WI38 (cell line): ENCODE measurements around the gene PSEN1.

Experiments used
- H3K4me3 ChIP-seq: 2 replicates; pipeline ENCODE4 v1.5.1; 2011; ENCODE audit warnings: low read depth, mild to moderate bottlenecking, control low read depth, low read length
- TF ChIP-seq, protein P1 (sequence below): IDR thresholded peaks from 2 replicates; pipeline ENCODE4 v1.5.1; 2012; ENCODE audit warnings: low read depth, mild to moderate bottlenecking, control low read depth, low read length

PSEN1 gene

DNA sequence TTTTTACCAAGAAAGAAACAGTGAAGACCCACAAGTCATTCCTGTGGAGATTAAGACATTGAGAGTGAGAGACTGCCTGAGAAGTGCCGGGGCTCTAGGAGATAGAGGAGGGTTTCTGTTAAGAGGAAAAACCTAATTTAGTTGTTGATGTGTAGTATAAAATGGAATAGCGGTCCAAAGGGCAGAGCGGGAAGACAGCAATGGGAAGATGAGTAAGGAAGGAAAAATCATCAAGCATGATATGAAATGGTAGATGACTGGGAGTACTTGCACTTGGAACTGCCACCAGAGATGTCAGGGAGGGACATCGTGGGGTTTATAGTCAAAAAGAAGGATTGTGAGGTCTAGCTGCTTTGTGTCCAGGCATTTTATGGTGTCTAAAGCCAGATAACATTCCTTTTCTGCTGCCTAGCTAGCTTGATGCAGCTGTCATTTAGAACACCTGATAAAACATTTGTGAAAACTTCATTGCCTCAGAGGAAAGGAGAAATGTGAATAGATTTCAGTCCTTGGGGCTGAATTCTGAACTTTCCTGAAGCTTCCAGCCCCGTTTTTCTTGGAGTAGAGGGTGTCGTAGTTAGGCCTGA lies 20.1 kb upstream of the PSEN1 start:
- no peak overlapping the region for H3K4me3 ChIP-seq
- TF ChIP-seq, protein P1, sequence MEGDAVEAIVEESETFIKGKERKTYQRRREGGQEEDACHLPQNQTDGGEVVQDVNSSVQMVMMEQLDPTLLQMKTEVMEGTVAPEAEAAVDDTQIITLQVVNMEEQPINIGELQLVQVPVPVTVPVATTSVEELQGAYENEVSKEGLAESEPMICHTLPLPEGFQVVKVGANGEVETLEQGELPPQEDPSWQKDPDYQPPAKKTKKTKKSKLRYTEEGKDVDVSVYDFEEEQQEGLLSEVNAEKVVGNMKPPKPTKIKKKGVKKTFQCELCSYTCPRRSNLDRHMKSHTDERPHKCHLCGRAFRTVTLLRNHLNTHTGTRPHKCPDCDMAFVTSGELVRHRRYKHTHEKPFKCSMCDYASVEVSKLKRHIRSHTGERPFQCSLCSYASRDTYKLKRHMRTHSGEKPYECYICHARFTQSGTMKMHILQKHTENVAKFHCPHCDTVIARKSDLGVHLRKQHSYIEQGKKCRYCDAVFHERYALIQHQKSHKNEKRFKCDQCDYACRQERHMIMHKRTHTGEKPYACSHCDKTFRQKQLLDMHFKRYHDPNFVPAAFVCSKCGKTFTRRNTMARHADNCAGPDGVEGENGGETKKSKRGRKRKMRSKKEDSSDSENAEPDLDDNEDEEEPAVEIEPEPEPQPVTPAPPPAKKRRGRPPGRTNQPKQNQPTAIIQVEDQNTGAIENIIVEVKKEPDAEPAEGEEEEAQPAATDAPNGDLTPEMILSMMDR, result no peak

DNA sequence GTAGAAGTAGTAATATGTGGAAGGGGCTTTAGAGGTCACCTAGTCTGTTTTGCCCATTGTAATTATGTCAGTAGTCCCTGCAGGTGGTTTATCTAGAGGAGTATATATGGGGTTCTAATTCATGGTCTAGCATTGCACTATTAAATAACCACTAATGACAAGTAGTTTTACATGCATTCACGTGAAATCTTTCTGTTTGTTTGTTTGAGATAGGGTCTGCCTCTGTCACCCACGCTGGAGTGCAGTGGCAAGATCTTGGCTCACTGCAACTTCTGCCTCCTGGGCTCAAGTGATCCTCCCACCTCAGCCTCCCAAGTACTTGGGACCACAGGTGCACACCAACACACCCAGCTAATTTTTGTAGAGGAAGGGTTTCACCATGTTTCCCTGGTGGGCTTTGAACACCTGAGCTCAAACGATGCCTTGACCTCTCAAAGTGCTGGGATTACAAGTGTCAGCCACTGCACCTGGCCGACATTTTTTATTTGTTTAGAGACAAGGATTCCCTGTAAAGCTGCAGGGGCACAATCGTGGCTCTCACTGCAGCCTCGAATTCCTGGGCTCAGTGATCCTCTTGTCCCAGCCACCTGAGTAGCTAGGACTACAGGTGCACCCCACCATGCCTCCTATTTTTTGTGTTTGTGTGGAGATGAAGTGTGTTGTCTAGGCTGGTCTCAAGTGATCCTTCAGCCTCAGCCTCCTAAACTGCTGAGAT lies 12.0 kb upstream of the PSEN1 start:
- TF ChIP-seq, protein P1, result no peak
- H3K4me3 ChIP-seq, result no peak overlapping the region

DNA sequence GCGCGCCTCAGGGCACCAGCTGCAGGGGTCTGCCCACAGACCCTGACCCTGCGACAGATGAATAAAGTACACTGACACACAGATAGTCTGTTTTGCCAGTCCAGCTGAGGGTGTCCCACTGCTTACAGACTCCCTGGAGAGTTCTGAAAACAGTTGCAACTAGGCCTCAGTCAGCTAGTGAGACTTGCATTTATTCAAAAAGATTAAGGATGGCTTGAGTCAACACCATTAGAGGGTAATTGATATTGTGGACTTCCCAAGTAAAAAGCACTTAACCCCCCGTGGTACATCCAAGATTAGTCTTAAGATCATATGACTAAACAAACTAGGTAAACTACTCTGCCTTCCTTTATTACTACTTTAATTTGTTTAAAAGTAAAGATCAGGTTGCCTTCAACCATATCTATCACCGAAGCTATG lies 11.1 kb upstream of the PSEN1 start:
- H3K4me3 ChIP-seq, result no peak overlapping the region
- TF ChIP-seq, protein P1, result no peak

DNA sequence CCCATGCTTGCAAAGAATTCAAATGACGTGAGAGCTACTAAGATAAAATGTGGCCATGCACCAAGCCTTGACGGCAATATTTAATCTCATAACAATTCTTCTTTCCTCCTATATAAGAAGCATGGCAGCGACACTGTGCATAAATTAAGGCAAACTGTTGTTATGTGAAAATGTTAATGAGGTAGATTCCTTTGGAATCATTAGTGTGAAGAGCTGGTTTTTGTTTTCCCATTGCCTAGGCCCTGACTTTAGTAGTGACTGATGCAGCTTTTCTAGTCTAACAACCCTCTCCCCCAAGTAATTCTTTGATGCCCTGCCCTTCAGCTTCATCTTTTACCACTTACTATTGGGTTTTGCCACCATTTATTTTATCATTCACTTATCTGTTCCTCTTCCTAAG lies 10.6 kb upstream of the PSEN1 start:
- TF ChIP-seq, protein P1, result no peak
- no peak overlapping the region for H3K4me3 ChIP-seq

DNA sequence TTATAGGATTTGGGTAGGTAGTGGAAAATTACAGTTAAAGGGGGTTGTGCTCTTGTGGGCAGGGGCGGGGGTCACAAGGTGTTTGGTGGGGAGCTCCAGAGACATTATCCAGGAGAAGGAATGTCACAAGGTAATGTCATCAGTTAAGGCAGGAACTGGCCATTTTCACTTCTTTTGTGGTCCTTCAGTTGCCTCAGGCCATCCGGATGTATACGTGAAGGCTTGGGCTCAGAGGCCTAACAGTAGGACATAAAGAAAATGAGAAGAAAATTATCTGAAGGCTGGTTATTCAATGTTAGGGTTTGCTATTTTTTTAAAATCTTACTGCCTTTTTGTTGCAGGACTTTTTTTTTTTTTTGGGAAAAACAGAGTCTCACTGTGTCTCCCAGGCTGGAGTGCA lies 2.5 kb upstream of the PSEN1 start:
- no peak overlapping the region for H3K4me3 ChIP-seq
- TF ChIP-seq, protein P1, result no peak

DNA sequence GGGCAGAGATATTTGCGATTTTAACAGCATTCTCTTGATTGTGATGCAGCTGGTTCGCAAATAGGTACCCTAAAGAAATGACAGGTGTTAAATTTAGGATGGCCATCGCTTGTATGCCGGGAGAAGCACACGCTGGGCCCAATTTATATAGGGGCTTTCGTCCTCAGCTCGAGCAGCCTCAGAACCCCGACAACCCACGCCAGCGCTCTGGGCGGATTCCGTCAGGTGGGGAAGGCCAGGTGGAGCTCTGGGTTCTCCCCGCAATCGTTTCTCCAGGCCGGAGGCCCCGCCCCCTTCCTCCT lies 271 bp upstream of the PSEN1 start:
- TF ChIP-seq, protein P1, result no peak
- peak overlapping the region; percentile 91 for H3K4me3 ChIP-seq

DNA sequence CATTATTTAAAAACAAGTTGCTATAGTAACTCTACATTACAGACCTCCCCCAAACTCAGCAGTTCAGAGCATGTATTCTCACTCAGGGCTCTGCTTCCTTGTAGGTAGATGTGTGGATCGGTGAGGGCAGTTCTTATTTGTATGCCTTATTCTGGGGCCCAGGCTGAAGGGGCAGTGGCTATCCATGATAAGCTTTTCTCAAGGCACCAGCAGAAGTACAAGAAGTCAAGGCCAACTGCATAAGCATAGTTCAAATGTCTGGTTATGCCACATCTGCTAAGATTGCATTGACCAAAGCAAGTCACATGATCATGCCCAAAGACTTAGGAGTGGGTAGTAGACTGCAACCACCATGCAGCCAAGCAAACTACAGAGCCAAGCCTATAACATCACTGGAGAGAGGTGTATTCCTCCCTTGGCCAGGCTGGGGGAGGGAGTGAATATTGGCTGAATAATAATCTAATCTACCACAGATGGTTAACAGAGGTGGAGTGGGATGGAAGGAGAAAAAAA lies 4.6 kb downstream of the PSEN1 start:
- TF ChIP-seq, protein P1, result no peak
- no peak overlapping the region for H3K4me3 ChIP-seq
